Bronchial epithelial cell (primary cell): Measurements from ENCODE around the gene JAG2. TPM values are rescaled to one million over a fixed set of nuclear protein-coding genes. Genes with fewer than 3 reads are reported as not detected.

Experiments
- DNase-seq: peaks from one replicate; pipeline ENCODE4 v3.0.0-alpha.2; 2010; ENCODE audit warnings: low read depth
- FAIRE-seq: peaks from 2 replicates; lab custom pipeline; 2011; peaks lifted over from hg19 to GRCh38; lab: Jason Lieb, UNC
- H3K27me3 ChIP-seq: 2 replicates; pipeline ENCODE4 v1.5.1; 2011; ENCODE audit warnings: low read length; ENCODE audit not compliant: control insufficient read depth, insufficient read depth
- H3K36me3 ChIP-seq: 2 replicates; pipeline ENCODE4 v1.5.1; 2011; ENCODE audit warnings: low read length; ENCODE audit not compliant: control insufficient read depth, insufficient read depth
- H3K4me3 ChIP-seq: 2 replicates; pipeline ENCODE4 v1.5.1; 2011; ENCODE audit warnings: mild to moderate bottlenecking, low read depth, low read length, control low read depth
- total RNA-seq: library from RNA; depleted of rRNA; stranded (reverse); fragments of >200 nt; gene quantifications from 2 replicates; pipeline ENCODE4 v1.2.1, GENCODE V29; 2014
- TF ChIP-seq, protein P1 (sequence below): IDR thresholded peaks from 2 replicates; pipeline ENCODE4 v1.5.1; 2011; ENCODE audit warnings: mild to moderate bottlenecking, moderate library complexity, low read length, control low read depth, inconsistent platforms; ENCODE audit not compliant: insufficient read depth, severe bottlenecking

JAG2 gene
- total RNA-seq, 1 donor from 2014 or later = 45.3 TPM

DNA sequence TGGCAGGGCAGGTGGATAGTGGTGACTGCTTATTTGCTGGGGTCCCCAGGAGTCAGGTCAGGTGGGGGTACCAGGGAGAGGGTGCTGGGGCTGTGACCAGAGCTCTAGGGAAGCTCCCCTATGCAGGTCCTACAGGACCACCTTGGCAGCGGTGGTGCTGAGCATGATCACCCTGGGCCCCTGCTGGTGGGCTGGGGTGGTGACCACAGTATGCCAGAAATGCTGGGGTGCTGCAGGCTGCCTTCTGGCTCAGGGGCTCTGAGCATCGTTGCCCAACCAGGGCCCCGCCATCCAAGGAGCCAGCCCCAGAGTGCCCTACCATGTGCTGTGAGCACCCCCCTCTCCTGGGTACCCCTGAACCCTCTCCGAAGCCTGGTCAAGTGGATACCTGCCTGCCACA is 30.0 kb upstream of the JAG2 start:
- no peak for DNase-seq
- TF ChIP-seq, protein P1, sequence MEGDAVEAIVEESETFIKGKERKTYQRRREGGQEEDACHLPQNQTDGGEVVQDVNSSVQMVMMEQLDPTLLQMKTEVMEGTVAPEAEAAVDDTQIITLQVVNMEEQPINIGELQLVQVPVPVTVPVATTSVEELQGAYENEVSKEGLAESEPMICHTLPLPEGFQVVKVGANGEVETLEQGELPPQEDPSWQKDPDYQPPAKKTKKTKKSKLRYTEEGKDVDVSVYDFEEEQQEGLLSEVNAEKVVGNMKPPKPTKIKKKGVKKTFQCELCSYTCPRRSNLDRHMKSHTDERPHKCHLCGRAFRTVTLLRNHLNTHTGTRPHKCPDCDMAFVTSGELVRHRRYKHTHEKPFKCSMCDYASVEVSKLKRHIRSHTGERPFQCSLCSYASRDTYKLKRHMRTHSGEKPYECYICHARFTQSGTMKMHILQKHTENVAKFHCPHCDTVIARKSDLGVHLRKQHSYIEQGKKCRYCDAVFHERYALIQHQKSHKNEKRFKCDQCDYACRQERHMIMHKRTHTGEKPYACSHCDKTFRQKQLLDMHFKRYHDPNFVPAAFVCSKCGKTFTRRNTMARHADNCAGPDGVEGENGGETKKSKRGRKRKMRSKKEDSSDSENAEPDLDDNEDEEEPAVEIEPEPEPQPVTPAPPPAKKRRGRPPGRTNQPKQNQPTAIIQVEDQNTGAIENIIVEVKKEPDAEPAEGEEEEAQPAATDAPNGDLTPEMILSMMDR = no peak
- Histone ChIP-seq H3K27me3 (peaks cover 30% of the 10 kb centered on the region), H3K36me3 (no peaks in the 10 kb centered on the region), H3K4me3 (no peak overlapping the region)
- no peak for FAIRE-seq

DNA sequence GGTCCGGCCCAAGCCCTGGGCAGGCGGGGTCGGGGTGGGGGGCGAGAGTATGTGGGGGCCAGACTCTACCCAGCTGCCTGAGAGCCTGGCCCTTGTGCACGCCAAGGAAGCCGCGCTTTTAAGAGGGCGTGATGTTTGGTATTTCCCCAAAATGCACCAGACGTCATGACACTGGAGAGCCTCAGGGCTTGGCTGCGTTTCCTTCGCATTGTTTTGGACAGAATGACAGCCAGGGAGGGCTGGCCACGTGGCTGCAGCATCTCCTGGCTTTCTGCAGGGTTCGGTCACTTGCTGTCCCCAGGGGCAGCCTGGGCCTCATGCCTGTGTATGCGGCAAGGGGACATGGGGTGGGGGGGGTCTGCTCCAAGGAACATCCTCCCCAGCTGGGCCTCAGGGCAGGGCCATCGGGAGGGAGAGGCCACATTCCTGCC is 28.6 kb upstream of the JAG2 start:
- Histone ChIP-seq H3K36me3 (no peaks in the 10 kb centered on the region), H3K27me3 (peaks cover 30% of the 10 kb centered on the region), H3K4me3 (no peak overlapping the region)
- DNase-seq (no peak), FAIRE-seq (no peak)
- TF ChIP-seq, protein P1 = no peak

DNA sequence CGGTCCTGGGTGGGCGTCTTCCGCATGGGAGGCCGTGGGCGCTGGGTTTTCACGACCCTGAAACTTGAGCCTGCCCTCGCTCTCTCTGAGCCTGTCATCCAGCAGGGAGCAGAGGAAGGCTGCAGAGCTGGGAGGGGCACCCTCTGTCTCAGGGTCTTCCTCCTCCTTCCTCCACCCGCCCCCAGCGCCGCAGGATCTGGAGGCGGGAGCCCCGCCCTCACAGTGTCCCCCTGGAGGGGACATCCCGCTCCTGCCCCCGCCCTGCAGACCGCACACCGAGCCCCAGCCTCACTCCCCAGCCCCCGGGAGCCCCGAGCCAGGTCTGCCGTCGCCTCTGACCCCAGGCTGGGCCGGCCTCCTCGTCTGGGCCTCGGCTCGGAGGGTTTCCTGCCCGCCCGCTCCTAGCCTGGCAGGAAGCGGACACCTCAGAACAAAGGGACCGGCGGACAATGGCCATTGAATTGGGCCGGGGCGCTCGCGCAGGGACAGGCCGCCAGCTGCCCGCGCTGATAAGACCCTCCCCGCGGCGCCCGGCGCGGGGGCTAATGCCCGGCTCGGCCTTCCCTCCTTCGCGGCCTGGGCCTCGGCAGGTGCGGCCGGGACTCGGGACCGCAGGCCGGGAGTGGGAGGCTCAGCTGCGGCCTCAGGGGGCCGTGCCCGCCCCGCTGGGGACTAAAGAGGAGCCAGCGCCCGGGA is 27.8 kb upstream of the JAG2 start:
- DNase-seq = no peak
- FAIRE-seq = no peak
- H3K36me3 ChIP-seq = no peaks in the 10 kb centered on the region
- H3K27me3 ChIP-seq = peaks cover 30% of the 10 kb centered on the region
- no peak overlapping the region for H3K4me3 ChIP-seq
- TF ChIP-seq, protein P1 = no peak

DNA sequence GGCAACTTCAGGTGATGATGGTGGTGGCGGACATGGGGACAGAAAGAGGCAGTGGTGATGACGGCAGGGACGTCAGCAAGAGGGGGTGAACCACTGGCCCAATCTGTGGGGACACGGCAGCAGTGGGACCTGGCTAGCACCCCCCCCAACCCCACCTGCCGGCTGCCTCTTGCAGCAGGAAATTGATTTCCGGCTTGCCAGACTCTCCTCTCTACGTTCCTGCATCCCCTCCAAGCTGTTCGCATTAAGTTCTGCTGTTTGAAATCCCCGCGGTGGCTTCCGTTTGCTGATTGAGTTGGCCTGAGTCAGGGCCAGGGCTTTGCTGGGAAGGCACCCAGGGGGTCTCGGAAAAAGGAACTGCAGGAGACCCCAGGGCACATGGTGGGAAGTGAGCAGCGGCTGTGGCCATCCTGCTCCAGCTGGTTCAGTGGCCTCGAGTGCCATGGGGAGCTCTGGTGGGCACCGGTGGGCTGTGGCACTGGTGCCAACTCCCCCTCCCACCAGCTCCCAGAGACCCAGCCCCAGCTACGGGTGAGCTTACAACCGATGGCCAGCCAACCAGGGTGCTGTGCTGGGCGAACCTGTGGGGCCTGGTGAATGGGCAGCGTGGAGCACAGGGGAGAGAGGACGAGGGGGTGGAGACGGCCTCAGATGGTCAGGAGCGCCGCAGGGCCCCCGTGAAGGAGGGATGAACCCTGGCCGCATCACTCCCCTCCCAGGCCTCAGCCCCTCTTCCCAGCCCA is 27.1 kb upstream of the JAG2 start:
- Histone ChIP-seq H3K27me3 (peaks cover 27% of the 10 kb centered on the region), H3K4me3 (no peak overlapping the region), H3K36me3 (no peaks in the 10 kb centered on the region)
- no peak for FAIRE-seq
- TF ChIP-seq, protein P1 = no peak
- no peak for DNase-seq

DNA sequence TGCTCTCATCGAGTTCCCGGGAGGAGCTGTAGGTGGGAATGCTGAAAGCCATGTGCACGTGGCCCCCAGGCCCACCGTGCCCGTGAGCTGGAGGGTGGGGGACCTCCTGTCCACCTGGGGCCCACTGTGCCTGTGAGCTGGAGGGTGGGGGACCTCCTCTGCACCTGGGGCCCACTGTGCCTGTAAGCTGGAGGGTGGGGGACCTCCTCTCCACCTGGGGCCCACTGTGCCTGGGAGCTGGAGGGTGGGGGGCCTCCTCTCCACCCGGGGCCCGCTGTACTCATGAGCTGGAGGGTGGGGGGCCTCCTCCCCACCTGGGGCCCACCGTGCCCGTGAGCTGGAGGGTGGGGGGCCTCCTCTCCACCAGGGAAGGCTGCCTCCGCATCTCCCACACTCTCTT is 26.5 kb upstream of the JAG2 start:
- TF ChIP-seq, protein P1 = no peak
- Histone ChIP-seq H3K36me3 (no peaks in the 10 kb centered on the region), H3K27me3 (peaks cover 25% of the 10 kb centered on the region), H3K4me3 (no peak overlapping the region)
- FAIRE-seq = no peak
- no peak for DNase-seq
